ENCODE measurements around the gene PCDHA2.
"Not testable (repeated sequence)": the region's sequence is repeated elsewhere in the genome, so short reads cannot be mapped to it uniquely, and the experiment has no call there.

PCDHA2 gene

GRCh38 chr5:140800816-140801493 is 6.3 kb downstream of the PCDHA2 start, which contains the start of gene PCDHA3:
TSS of gene PCDHA3 (plus strand) at chr5:140801057.
- peaks cover 4% of the 10 kb centered on the region for H3K36me3 ChIP-seq (ENCODE audit: insufficient read depth, low read length)
- H3K4me1 ChIP-seq (ENCODE audit: insufficient read depth, low read length), result no peaks in the 10 kb centered on the region
- no peaks in the 10 kb centered on the region for H3K27me3 ChIP-seq (ENCODE audit: insufficient read depth, low read length)
- no peak within 1 kb of the TSS for H3K4me3 ChIP-seq (ENCODE audit: low read length)
- peaks cover 36% of the 10 kb centered on the region for H3K9me3 ChIP-seq (ENCODE audit: low read length)
- H2AFZ ChIP-seq (ENCODE audit: low read depth, low read length), result no peak within 1 kb of the TSS

DNA sequence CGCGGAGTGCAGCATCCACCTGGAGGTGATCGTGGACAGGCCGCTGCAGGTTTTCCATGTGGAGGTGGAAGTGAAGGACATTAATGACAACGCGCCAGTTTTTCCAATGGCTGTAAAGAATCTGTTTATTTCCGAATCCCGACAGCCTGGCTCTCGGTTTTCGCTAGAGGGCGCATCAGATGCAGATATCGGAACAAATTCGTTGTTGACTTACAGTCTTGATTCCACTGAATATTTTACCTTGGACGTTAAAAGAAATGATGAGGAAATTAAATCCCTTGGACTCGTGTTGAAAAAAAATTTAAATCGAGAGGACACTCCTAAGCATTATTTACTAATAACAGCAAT is 6.8 kb downstream of the PCDHA2 start:
- no peak overlapping the region for H3K4me3 ChIP-seq (ENCODE audit: low read length)
- peaks cover 32% of the 10 kb centered on the region for H3K9me3 ChIP-seq (ENCODE audit: low read length)
- no peaks in the 10 kb centered on the region for H3K27me3 ChIP-seq (ENCODE audit: insufficient read depth, low read length)
- peaks cover 4% of the 10 kb centered on the region for H3K36me3 ChIP-seq (ENCODE audit: insufficient read depth, low read length)
- no peak overlapping the region for H2AFZ ChIP-seq (ENCODE audit: low read depth, low read length)
- no peaks in the 10 kb centered on the region for H3K4me1 ChIP-seq (ENCODE audit: insufficient read depth, low read length)

DNA sequence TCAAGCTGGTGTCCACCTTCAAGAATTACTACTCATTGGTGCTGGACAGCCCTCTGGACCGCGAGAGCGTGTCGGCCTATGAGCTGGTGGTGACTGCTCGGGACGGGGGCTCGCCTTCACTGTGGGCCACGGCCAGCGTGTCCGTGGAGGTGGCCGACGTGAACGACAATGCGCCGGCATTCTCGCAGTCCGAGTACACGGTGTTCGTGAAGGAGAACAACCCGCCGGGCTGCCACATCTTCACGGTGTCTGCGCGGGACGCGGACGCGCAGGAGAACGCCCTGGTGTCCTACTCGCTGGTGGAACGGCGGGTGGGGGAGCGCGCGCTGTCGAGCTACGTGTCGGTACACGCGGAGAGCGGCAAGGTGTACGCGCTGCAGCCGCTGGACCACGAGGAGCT is 7.7 kb downstream of the PCDHA2 start:
- H3K36me3 ChIP-seq (ENCODE audit: insufficient read depth, low read length); H2AFZ ChIP-seq (ENCODE audit: low read depth, low read length); H3K4me1 ChIP-seq (ENCODE audit: insufficient read depth, low read length); H3K4me3 ChIP-seq (ENCODE audit: low read length); H3K27me3 ChIP-seq (ENCODE audit: insufficient read depth, low read length): not testable (repeated sequence)
- H3K9me3 ChIP-seq (ENCODE audit: low read length), result peaks cover 27% of the 10 kb centered on the region

GRCh38 chr5:140802781-140803271 is 8.2 kb downstream of the PCDHA2 start:
- H2AFZ ChIP-seq (ENCODE audit: low read depth, low read length), result no peak overlapping the region
- H3K4me1 ChIP-seq (ENCODE audit: insufficient read depth, low read length), result no peaks in the 10 kb centered on the region
- H3K4me3 ChIP-seq (ENCODE audit: low read length), result no peak overlapping the region
- peaks cover 27% of the 10 kb centered on the region for H3K9me3 ChIP-seq (ENCODE audit: low read length)
- peaks cover 4% of the 10 kb centered on the region for H3K36me3 ChIP-seq (ENCODE audit: insufficient read depth, low read length)
- no peaks in the 10 kb centered on the region for H3K27me3 ChIP-seq (ENCODE audit: insufficient read depth, low read length)

DNA sequence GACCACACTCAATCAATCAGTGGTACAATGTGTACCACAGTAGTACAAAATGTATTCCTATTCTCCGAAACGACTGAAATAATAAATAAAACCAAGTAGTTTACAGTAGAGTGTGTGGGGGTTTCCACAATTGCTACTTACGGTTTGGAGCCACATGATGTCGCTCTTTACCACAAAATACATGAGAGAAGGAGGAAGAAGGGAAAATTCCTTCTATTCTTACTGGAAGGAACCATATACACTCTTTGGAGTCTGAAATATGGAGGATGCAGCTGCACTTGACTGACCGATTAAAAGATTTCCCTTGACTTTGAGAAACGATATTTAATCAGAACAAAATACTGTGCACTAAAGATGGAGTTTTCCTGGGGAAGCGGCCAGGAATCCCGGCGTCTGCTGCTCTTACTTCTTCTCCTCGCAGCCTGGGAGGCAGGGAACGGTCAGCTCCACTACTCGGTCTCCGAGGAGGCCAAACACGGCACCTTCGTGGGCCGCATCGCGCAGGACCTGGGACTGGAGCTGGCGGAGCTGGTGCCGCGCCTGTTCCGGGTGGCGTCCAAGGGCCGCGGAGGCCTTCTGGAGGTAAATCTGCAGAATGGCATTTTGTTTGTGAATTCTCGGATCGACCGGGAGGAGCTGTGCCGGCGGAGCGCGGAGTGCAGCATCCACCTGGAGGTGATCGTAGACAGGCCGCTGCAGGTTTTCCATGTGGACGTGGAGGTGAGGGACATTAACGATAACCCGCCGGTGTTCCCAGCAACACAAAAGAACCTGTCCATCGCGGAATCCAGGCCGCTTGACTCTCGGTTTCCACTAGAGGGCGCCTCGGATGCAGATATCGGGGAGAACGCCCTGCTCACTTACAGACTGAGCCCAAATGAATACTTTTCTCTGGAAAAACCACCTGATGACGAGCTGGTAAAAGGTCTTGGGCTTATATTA is 12.5 kb downstream of the PCDHA2 start, which contains the start of gene PCDHA4:
Gene PCDHA4 (plus strand): TSS at position 235 of the 942 bp plus-strand sequence.
- peaks cover 2% of the 10 kb centered on the region for H3K4me1 ChIP-seq (ENCODE audit: insufficient read depth, low read length)
- no peaks in the 10 kb centered on the region for H3K27me3 ChIP-seq (ENCODE audit: insufficient read depth, low read length)
- peak within 1 kb of the TSS; percentile 88 for H2AFZ ChIP-seq (ENCODE audit: low read depth, low read length)
- peaks cover 15% of the 10 kb centered on the region for H3K36me3 ChIP-seq (ENCODE audit: insufficient read depth, low read length)
- peak within 1 kb of the TSS; percentile 90 for H3K4me3 ChIP-seq (ENCODE audit: low read length)
- peaks cover 30% of the 10 kb centered on the region for H3K9me3 ChIP-seq (ENCODE audit: low read length)

- H3K4me1 ChIP-seq (ENCODE audit: insufficient read depth, low read length); H2AFZ ChIP-seq (ENCODE audit: low read depth, low read length); H3K27me3 ChIP-seq (ENCODE audit: insufficient read depth, low read length): not testable (repeated sequence)
- Histone ChIP-seq H3K36me3 (ENCODE audit: insufficient read depth, low read length) (peaks cover 15% of the 10 kb centered on the region), H3K4me3 (ENCODE audit: low read length) (peak overlapping the region; percentile 90), H3K9me3 (ENCODE audit: low read length) (peaks cover 17% of the 10 kb centered on the region)
Observed at GRCh38 chr5:140808241-140808888, 13.7 kb downstream of the PCDHA2 start.

GRCh38 chr5:140808889-140809291 is 14.2 kb downstream of the PCDHA2 start:
- peaks cover 20% of the 10 kb centered on the region for H3K9me3 ChIP-seq (ENCODE audit: low read length)
- H3K27me3 ChIP-seq (ENCODE audit: insufficient read depth, low read length), result no peaks in the 10 kb centered on the region
- H3K4me3 ChIP-seq (ENCODE audit: low read length), result no peak overlapping the region
- peaks cover 16% of the 10 kb centered on the region for H3K36me3 ChIP-seq (ENCODE audit: insufficient read depth, low read length)
- no peak overlapping the region for H2AFZ ChIP-seq (ENCODE audit: low read depth, low read length)
- H3K4me1 ChIP-seq (ENCODE audit: insufficient read depth, low read length), result peaks cover 2% of the 10 kb centered on the region

GRCh38 chr5:140821375-140822280 is 27.0 kb downstream of the PCDHA2 start, which contains the start of gene PCDHA5:
TSS of gene PCDHA5 (plus strand) at chr5:140821613.
- no peaks in the 10 kb centered on the region for H3K4me1 ChIP-seq (ENCODE audit: insufficient read depth, low read length)
- peaks cover 34% of the 10 kb centered on the region for H3K36me3 ChIP-seq (ENCODE audit: insufficient read depth, low read length)
- H3K4me3 ChIP-seq (ENCODE audit: low read length), result no peak within 1 kb of the TSS
- H3K27me3 ChIP-seq (ENCODE audit: insufficient read depth, low read length), result no peaks in the 10 kb centered on the region
- H3K9me3 ChIP-seq (ENCODE audit: low read length), result peaks cover 34% of the 10 kb centered on the region
- H2AFZ ChIP-seq (ENCODE audit: low read depth, low read length), result no peak within 1 kb of the TSS

DNA sequence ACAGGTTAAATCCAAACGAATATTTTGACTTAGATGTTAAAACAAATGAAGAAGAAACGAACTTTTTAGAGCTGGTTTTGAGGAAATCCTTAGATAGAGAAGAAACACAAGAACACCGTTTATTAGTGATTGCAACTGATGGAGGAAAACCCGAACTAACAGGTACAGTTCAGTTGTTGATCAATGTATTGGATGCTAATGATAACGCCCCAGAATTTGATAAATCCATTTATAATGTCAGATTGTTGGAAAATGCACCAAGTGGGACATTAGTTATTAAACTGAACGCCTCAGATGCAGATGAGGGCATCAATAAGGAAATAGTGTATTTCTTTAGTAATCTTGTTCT is 27.6 kb downstream of the PCDHA2 start:
- no peak overlapping the region for H2AFZ ChIP-seq (ENCODE audit: low read depth, low read length)
- H3K4me3 ChIP-seq (ENCODE audit: low read length), result no peak overlapping the region
- no peaks in the 10 kb centered on the region for H3K27me3 ChIP-seq (ENCODE audit: insufficient read depth, low read length)
- no peaks in the 10 kb centered on the region for H3K4me1 ChIP-seq (ENCODE audit: insufficient read depth, low read length)
- H3K9me3 ChIP-seq (ENCODE audit: low read length), result peaks cover 28% of the 10 kb centered on the region
- peaks cover 29% of the 10 kb centered on the region for H3K36me3 ChIP-seq (ENCODE audit: insufficient read depth, low read length)

DNA sequence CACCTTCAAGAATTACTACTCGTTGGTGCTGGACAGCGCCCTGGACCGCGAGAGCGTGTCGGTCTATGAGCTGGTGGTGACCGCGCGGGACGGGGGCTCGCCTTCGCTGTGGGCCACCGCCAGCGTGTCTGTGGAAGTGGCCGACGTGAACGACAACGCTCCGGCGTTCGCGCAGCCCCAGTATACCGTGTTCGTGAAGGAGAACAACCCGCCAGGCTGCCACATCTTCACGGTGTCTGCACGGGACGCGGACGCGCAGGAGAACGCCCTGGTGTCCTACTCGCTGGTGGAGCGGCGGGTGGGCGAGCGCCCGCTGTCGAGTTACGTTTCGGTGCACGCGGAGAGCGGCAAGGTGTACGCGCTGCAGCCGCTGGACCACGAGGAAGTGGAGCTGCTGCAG is 28.3 kb downstream of the PCDHA2 start:
- not testable (repeated sequence) for H3K4me1 ChIP-seq (ENCODE audit: insufficient read depth, low read length); H2AFZ ChIP-seq (ENCODE audit: low read depth, low read length); H3K4me3 ChIP-seq (ENCODE audit: low read length); H3K27me3 ChIP-seq (ENCODE audit: insufficient read depth, low read length)
- H3K9me3 ChIP-seq (ENCODE audit: low read length), result peaks cover 28% of the 10 kb centered on the region
- H3K36me3 ChIP-seq (ENCODE audit: insufficient read depth, low read length), result peaks cover 26% of the 10 kb centered on the region

DNA sequence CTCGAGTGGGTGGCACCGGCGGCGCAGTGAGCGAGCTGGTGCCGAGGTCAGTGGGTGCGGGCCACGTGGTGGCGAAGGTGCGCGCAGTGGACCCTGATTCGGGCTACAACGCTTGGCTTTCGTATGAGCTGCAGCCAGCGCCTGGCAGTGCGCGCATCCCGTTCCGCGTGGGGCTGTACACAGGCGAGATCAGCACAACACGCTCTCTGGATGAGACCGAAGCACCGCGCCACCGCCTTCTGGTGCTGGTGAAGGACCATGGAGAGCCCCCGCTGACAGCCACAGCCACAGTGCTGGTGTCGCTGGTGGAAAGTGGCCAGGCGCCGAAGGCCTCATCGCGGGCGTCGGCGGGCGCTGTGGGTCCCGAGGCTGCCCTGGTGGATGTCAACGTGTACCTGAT is 28.8 kb downstream of the PCDHA2 start:
- Histone ChIP-seq H2AFZ (ENCODE audit: low read depth, low read length) (no peak overlapping the region), H3K4me1 (ENCODE audit: insufficient read depth, low read length) (no peaks in the 10 kb centered on the region), H3K27me3 (ENCODE audit: insufficient read depth, low read length) (no peaks in the 10 kb centered on the region), H3K4me3 (ENCODE audit: low read length) (no peak overlapping the region), H3K9me3 (ENCODE audit: low read length) (peaks cover 26% of the 10 kb centered on the region), H3K36me3 (ENCODE audit: insufficient read depth, low read length) (peaks cover 25% of the 10 kb centered on the region)

- H3K36me3 ChIP-seq (ENCODE audit: insufficient read depth, low read length), result peaks cover 34% of the 10 kb centered on the region
- peaks cover 33% of the 10 kb centered on the region for H3K9me3 ChIP-seq (ENCODE audit: low read length)
- peaks cover 4% of the 10 kb centered on the region for H3K4me1 ChIP-seq (ENCODE audit: insufficient read depth, low read length)
- peak within 1 kb of the TSS; percentile 78 for H3K4me3 ChIP-seq (ENCODE audit: low read length)
- no peaks in the 10 kb centered on the region for H3K27me3 ChIP-seq (ENCODE audit: insufficient read depth, low read length)
- H2AFZ ChIP-seq (ENCODE audit: low read depth, low read length), result peak within 1 kb of the TSS; percentile 80
Observed at GRCh38 chr5:140827704-140828361, 33.2 kb downstream of the PCDHA2 start, which contains the start of gene PCDHA6. TSS of gene PCDHA6 (plus strand) at chr5:140827960. CDS start at chr5:140828092, 132 bp downstream.

Measured in neuron (in vitro differentiated cells).